Measurements from ENCODE around the gene KIF19.

DNA sequence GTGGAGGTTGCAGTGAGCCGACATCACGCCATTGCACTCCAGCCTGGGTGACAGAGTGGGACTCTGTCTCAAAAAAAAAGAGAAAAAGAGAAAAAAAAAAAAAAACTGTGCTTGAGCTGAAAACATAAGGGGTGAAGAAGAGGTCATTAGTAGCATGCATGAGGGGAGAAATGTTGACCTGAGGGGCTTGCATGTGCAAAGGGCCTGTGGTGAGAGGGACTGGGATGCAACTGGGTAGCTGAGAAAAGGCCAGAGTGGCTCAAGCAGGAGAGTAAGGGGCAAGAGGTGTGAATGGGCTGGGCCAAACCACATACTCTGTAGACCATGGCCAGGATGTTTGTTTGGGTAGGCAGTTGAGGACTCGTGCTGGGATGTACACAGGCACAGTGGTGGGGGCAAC is 3.4 kb downstream of the KIF19 start:
- TF ChIP-seq, protein P1, sequence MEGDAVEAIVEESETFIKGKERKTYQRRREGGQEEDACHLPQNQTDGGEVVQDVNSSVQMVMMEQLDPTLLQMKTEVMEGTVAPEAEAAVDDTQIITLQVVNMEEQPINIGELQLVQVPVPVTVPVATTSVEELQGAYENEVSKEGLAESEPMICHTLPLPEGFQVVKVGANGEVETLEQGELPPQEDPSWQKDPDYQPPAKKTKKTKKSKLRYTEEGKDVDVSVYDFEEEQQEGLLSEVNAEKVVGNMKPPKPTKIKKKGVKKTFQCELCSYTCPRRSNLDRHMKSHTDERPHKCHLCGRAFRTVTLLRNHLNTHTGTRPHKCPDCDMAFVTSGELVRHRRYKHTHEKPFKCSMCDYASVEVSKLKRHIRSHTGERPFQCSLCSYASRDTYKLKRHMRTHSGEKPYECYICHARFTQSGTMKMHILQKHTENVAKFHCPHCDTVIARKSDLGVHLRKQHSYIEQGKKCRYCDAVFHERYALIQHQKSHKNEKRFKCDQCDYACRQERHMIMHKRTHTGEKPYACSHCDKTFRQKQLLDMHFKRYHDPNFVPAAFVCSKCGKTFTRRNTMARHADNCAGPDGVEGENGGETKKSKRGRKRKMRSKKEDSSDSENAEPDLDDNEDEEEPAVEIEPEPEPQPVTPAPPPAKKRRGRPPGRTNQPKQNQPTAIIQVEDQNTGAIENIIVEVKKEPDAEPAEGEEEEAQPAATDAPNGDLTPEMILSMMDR (IDR thresholded peaks at IDR 0.05; ENCODE audit: low read depth, low read length, missing input control) = no peak
- TF ChIP-seq NR2F2 (IDR thresholded peaks at IDR 0.05) (no peak), ZBTB33 (IDR thresholded peaks at IDR 0.05) (no peak), RAD21 (IDR thresholded peaks at IDR 0.05) (no peak), GABPA (IDR thresholded peaks at IDR 0.05 in 1 of 2, conservative IDR thresholded peaks at IDR 0.05 in 1 of 2) (no peak), EGR1 (IDR thresholded peaks at IDR 0.05; ENCODE audit: low read depth in 2 of 2) (no peak), TAF1 (conservative IDR thresholded peaks at IDR 0.05) (no peak), HNF4A (conservative IDR thresholded peaks at IDR 0.05) (no peak), RXRA (IDR thresholded peaks at IDR 0.05) (no peak), YY1 (IDR thresholded peaks at IDR 0.05) (no peak), ATF3 (IDR thresholded peaks at IDR 0.05) (no peak), SP1 (IDR thresholded peaks at IDR 0.05) (no peak)
- TF ChIP-seq, protein P2, sequence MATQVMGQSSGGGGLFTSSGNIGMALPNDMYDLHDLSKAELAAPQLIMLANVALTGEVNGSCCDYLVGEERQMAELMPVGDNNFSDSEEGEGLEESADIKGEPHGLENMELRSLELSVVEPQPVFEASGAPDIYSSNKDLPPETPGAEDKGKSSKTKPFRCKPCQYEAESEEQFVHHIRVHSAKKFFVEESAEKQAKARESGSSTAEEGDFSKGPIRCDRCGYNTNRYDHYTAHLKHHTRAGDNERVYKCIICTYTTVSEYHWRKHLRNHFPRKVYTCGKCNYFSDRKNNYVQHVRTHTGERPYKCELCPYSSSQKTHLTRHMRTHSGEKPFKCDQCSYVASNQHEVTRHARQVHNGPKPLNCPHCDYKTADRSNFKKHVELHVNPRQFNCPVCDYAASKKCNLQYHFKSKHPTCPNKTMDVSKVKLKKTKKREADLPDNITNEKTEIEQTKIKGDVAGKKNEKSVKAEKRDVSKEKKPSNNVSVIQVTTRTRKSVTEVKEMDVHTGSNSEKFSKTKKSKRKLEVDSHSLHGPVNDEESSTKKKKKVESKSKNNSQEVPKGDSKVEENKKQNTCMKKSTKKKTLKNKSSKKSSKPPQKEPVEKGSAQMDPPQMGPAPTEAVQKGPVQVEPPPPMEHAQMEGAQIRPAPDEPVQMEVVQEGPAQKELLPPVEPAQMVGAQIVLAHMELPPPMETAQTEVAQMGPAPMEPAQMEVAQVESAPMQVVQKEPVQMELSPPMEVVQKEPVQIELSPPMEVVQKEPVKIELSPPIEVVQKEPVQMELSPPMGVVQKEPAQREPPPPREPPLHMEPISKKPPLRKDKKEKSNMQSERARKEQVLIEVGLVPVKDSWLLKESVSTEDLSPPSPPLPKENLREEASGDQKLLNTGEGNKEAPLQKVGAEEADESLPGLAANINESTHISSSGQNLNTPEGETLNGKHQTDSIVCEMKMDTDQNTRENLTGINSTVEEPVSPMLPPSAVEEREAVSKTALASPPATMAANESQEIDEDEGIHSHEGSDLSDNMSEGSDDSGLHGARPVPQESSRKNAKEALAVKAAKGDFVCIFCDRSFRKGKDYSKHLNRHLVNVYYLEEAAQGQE (IDR thresholded peaks at IDR 0.05) = no peak
- TF ChIP-seq, protein P3, sequence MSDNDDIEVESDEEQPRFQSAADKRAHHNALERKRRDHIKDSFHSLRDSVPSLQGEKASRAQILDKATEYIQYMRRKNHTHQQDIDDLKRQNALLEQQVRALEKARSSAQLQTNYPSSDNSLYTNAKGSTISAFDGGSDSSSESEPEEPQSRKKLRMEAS (IDR thresholded peaks at IDR 0.05) = no peak

Data from liver (tissue), 3 donors.